A549 (cell line): ENCODE data around the gene ABCA7. TPM values are rescaled to one million over a fixed set of nuclear protein-coding genes. Genes with fewer than 3 reads are reported as not detected.

ENCODE experiments used
- ATAC-seq, 2 experiments: fragments of 200-7000 bp in 1 of 2; fragments of >200 bp in 1 of 2; cut with Nextera tagmentation in 1 of 2; cut with Tn5 transposase in 1 of 2; 3 replicates each; pipeline versions ENCODE4 v1.8.0 to v1.9.1; 2018 to 2020; ENCODE audit warnings: mild to moderate bottlenecking in 1 of 2, moderate library complexity in 1 of 2
- CTCF ChIA-PET: fragments of 300-600 bp; sonication (Branson Sonifier 250); formaldehyde crosslinking; extraction: SDS; loops from one replicate; lab custom pipeline; 2021; ENCODE audit warnings: antibody characterized with exemption, inconsistent platforms; lab: Yijun Ruan, JAX
- POLR2A ChIA-PET: fragments of 350-600 bp; formaldehyde crosslinking; extraction: SDS; loops from one replicate; lab custom pipeline; 2021; ENCODE audit warnings: antibody characterized with exemption, inconsistent platforms; lab: Yijun Ruan, JAX
- DNase-seq, 2 experiments: peaks; one replicate each; pipeline versions ENCODE4 v3.0.0 to v3.0.0-alpha.2; 2011 to 2016; ENCODE audit warnings: low read depth in 1 of 2, low spot score in 1 of 2
- FAIRE-seq: peaks from 2 replicates; lab custom pipeline; 2011; peaks lifted over from hg19 to GRCh38; lab: Jason Lieb, UNC
- H3K27ac ChIP-seq, 2 experiments: fragments of >200 bp; sonication (Bioruptor Twin); formaldehyde crosslinking; 3 replicates each; pipeline ENCODE4 v1.5.1; 2016 to 2017
- H3K4me1 ChIP-seq: fragments of >200 bp; sonication (Bioruptor Twin); formaldehyde crosslinking; 3 replicates; pipeline ENCODE4 v1.6.1; 2016
- H3K4me2 ChIP-seq: fragments of >200 bp; sonication (Bioruptor Twin); formaldehyde crosslinking; 3 replicates; pipeline ENCODE4 v1.6.1; 2016
- H3K4me3 ChIP-seq: fragments of >200 bp; sonication (Bioruptor Twin); formaldehyde crosslinking; 3 replicates; pipeline ENCODE4 v1.5.1; 2016
- H3K9me3 ChIP-seq: fragments of >200 bp; sonication (Bioruptor Twin); formaldehyde crosslinking; 3 replicates; pipeline ENCODE4 v1.6.1; 2016
- BHLHE40 ChIP-seq: IDR thresholded peaks from 2 replicates; pipeline ENCODE4 v1.6.1; 2012; ENCODE audit warnings: low read depth, low read length, inconsistent platforms
- CEBPB ChIP-seq, 2 experiments: fragments of >200 bp in 1 of 2; sonication (Bioruptor Twin) in 1 of 2; formaldehyde crosslinking in 1 of 2; IDR thresholded peaks; 2 replicates each; pipeline ENCODE4 v1.6.1; 2012 to 2016
- CHD2 ChIP-seq: fragments of 150-350 bp; IDR thresholded peaks from 2 replicates; pipeline ENCODE4 v1.6.1; 2014; ENCODE audit warnings: low read length; ENCODE audit not compliant: partially characterized antibody
- CTCF ChIP-seq: fragments of >200 bp; sonication (Bioruptor Twin); formaldehyde crosslinking; IDR thresholded peaks from 3 replicates; pipeline ENCODE4 v1.5.1; 2016
- EHMT2 ChIP-seq: fragments of 200-600 bp; sonication (generic); IDR thresholded peaks from 2 replicates; pipeline ENCODE4 v1.6.1; 2016; ENCODE audit warnings: antibody characterized with exemption, low read depth, mild to moderate bottlenecking, moderate library complexity
- FOSB ChIP-seq: fragments of 250-450 bp; sonication (Bioruptor Pico); IDR thresholded peaks from 2 replicates; pipeline ENCODE4 v1.5.0; 2020; ENCODE audit warnings: mild to moderate bottlenecking, moderate library complexity
- FOXS1 ChIP-seq: fragments of 250-450 bp; sonication (Bioruptor Pico); IDR thresholded peaks from 2 replicates; pipeline ENCODE4 v1.5.0; 2020; ENCODE audit warnings: mild to moderate bottlenecking, moderate library complexity
- HES2 ChIP-seq: fragments of >200 bp; sonication (Bioruptor Twin); formaldehyde crosslinking; IDR thresholded peaks from 2 replicates; pipeline ENCODE4 v1.6.1; 2016
- JUNB ChIP-seq: fragments of >200 bp; sonication (Bioruptor Twin); formaldehyde crosslinking; IDR thresholded peaks from 2 replicates; pipeline ENCODE4 v1.6.1; 2016
- KDM1A ChIP-seq: fragments of 200-600 bp; sonication (generic); IDR thresholded peaks from 2 replicates; pipeline ENCODE4 v1.6.1; 2016; ENCODE audit warnings: low read depth, mild to moderate bottlenecking
- NFE2L2 ChIP-seq: fragments of 150-350 bp; conservative IDR thresholded peaks from 2 replicates; pipeline ENCODE4 v1.6.1; 2014; ENCODE audit warnings: low read length
- PHF8 ChIP-seq: fragments of 200-600 bp; sonication (generic); IDR thresholded peaks from 2 replicates; pipeline ENCODE4 v1.6.1; 2016; ENCODE audit warnings: low read depth, mild to moderate bottlenecking, antibody characterized with exemption, moderate library complexity, borderline replicate concordance
- POLR2A ChIP-seq: IDR thresholded peaks from 2 replicates; pipeline ENCODE4 v1.6.1; 2012; ENCODE audit warnings: mild to moderate bottlenecking, low read length
- RAD21 ChIP-seq, 2 experiments: fragments of >200 bp in 1 of 2; sonication (Bioruptor Twin) in 1 of 2; formaldehyde crosslinking in 1 of 2; IDR thresholded peaks in 1 of 2; conservative IDR thresholded peaks in 1 of 2; 2 replicates in 1 of 2; 3 replicates in 1 of 2; pipeline ENCODE4 v1.6.1; 2012 to 2018; ENCODE audit warnings: inconsistent platforms in 1 of 2
- RFX5 ChIP-seq: fragments of 450-650 bp; IDR thresholded peaks from 2 replicates; pipeline ENCODE4 v1.7.1; 2014; ENCODE audit warnings: antibody characterized with exemption, mild to moderate bottlenecking, moderate library complexity
- SMC3 ChIP-seq: fragments of >200 bp; sonication (Bioruptor Twin); formaldehyde crosslinking; IDR thresholded peaks from 3 replicates; pipeline ENCODE4 v1.6.1; 2018; ENCODE audit warnings: inconsistent platforms
- TFCP2L1 ChIP-seq: fragments of 250-450 bp; sonication (Bioruptor Pico); IDR thresholded peaks from 2 replicates; pipeline ENCODE4 v1.5.0; 2021; ENCODE audit warnings: mild to moderate bottlenecking
- TP53 ChIP-seq: fragments of 250-450 bp; sonication (Bioruptor Pico); IDR thresholded peaks from 2 replicates; pipeline ENCODE4 v1.5.0; 2021; ENCODE audit warnings: mild to moderate bottlenecking, moderate library complexity
- WGBS: methylation state at CpG from one replicate; pipeline ENCODE4 v1.1.6; 2017; ENCODE audit errors: missing lambda C conversion rate; 5-methylcytosine and 5-hydroxymethylcytosine counted together
- polyA plus RNA-seq, 4 experiments: library from polyadenylated mRNA; depleted of rRNA in 3 of 4; stranded (reverse); fragments of >200 nt; fragmentation: RNase III in 1 of 4; extraction: RNeasy Plus Mini Kit Qiagen cat#74134 plus additional on column Dnase treatment in 1 of 4; gene quantifications; 2 replicates in 3 of 4; 3 replicates in 1 of 4; pipeline ENCODE4 v1.2.3, GENCODE V29; 2011 to 2017
- TF ChIP-seq, protein P1 (sequence below): IDR thresholded peaks from 2 replicates; pipeline ENCODE4 v1.6.1; 2012; ENCODE audit warnings: low read depth, borderline replicate concordance
- TF ChIP-seq, protein P2 (sequence below): IDR thresholded peaks from 2 replicates; pipeline ENCODE4 v1.6.1; 2012
- TF ChIP-seq, protein P3 (sequence below): fragments of 200-600 bp; sonication (generic); IDR thresholded peaks from 2 replicates; pipeline ENCODE4 v1.6.1; 2016; ENCODE audit warnings: antibody characterized with exemption, mild to moderate bottlenecking, moderate library complexity

The ABCA7 gene
- polyA plus RNA-seq, 2 of the 4 experiments (the other 2 are of a cell fraction) = 5.0 to 13.5 TPM

DNA sequence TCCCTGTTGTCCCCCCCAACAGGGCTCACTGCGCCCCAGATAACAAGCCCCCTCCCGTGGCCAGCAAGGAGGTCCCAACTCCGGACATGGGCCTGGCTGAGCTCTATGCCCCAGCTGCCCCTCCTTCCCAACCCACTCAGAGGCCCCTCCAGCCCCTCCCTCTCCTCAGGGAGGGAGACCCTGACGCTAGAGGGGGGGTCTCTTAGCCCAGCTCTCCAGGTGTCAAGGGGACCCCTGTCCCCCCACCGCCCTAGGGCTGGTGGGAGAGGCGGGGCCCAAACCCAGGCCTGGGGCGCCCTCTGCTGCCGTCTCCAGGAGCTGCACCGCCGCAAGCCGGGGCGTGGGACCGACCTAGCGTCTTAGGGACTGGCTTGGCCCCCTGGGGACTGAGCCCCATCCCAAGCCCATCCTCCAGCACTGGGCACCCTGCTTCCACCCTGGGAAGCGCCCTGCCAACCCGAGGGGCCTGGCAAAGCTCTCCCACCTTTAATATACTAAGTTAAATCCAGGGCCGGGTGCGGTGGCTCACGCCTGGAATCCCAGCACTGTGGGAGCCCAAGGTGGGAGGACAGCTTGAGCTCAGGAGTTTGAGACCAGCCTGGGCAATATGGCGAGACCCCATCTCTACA, 38.3 kb upstream of the ABCA7 start:
- 0% methylated on average over 6 of the region's 20 CpGs for WGBS
- Histone ChIP-seq H3K9me3 (no peaks in the 10 kb centered on the region), H3K4me1 (peaks cover 12% of the 10 kb centered on the region; the same call in 2 of the 3 replicates), H3K27ac (peak overlapping the region in 1 of 2 experiments; percentile 88; a peak in 2 of 6 replicates), H3K4me3 (no peak overlapping the region; the same call in 2 of the 3 replicates), H3K4me2 (peak overlapping the region; percentile 96)
- POLR2A ChIA-PET = interaction anchor here (0.5 to 1.0 kb wide), 2 partner anchors 20 to 91 kb away, joined by 3 read pairs; partner anchors contain the start of genes RNU6-2 and TMEM259
- peak in 1 of 2 experiments; percentile 46 for DNase-seq
- TF ChIP-seq CTCF (peak; percentile 74), PHF8 (no peak), RAD21 (conservative IDR thresholded peaks at IDR 0.05 in 1 of 2, IDR thresholded peaks at IDR 0.05 in 1 of 2) (peak; percentile 67 to 69), SMC3 (peak; percentile 63)
- no peak for FAIRE-seq
- CTCF ChIA-PET = interaction anchor here (0.6 to 1.4 kb wide), 4 partner anchors 22 to 202 kb away, joined by 3 to 5 read pairs (median 4); no protein-coding TSS in a partner anchor
- peak; percentile 49 to 69; a peak in 5 of 6 replicates for ATAC-seq

- Histone ChIP-seq H3K4me1 (peaks cover 11% of the 10 kb centered on the region; the same call in 1 of the 3 replicates), H3K9me3 (no peaks in the 10 kb centered on the region)
- POLR2A ChIA-PET = interaction anchor here (0.7 kb wide), 1 partner anchor 14 kb away, joined by 3 read pairs; no protein-coding TSS in a partner anchor
- DNase-seq = no peak
- TF ChIP-seq SMC3 = no peak
- no peak for TF ChIP-seq KDM1A
- no peak for TF ChIP-seq PHF8
- no peak for TF ChIP-seq FOXS1
- TF ChIP-seq, protein P1, sequence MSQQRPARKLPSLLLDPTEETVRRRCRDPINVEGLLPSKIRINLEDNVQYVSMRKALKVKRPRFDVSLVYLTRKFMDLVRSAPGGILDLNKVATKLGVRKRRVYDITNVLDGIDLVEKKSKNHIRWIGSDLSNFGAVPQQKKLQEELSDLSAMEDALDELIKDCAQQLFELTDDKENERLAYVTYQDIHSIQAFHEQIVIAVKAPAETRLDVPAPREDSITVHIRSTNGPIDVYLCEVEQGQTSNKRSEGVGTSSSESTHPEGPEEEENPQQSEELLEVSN = no peak
- TF ChIP-seq FOSB = no peak
- TF ChIP-seq EHMT2 = no peak
- TF ChIP-seq, all 56 proteins: peak for 0
- ATAC-seq (no peak), FAIRE-seq (no peak)
- 67% methylated on average over 4 of the region's 4 CpGs for WGBS
- no peak overlapping the region for H3K4me3 ChIP-seq
- CTCF ChIA-PET = interaction anchor here (0.6 kb wide), 2 partner anchors 655 to 1733 kb away, joined by 3 read pairs; no protein-coding TSS in a partner anchor
- H3K27ac ChIP-seq = no peak overlapping the region
- no peak overlapping the region for H3K4me2 ChIP-seq
Observed at GRCh38 chr19:1002600-1002999, 37.3 kb upstream of the ABCA7 start.

- H3K4me3 ChIP-seq = no peak overlapping the region
- ChIA-PET CTCF (interaction anchor here (0.6 kb wide), 2 partner anchors 655 to 1732 kb away, joined by 3 read pairs; no protein-coding TSS in a partner anchor), POLR2A (interaction anchor here (0.7 kb wide), 1 partner anchor 14 kb away, joined by 3 read pairs; no protein-coding TSS in a partner anchor)
- no peak for ATAC-seq
- no peak for FAIRE-seq
- H3K27ac ChIP-seq = no peak overlapping the region
- WGBS = no CpG with 5 or more reads among the region's 37 CpGs
- DNase-seq = no peak
- no peaks in the 10 kb centered on the region for H3K9me3 ChIP-seq
- H3K4me2 ChIP-seq = no peak overlapping the region
- H3K4me1 ChIP-seq = peaks cover 10% of the 10 kb centered on the region; the same call in 1 of the 3 replicates
- TF ChIP-seq CEBPB (IDR thresholded peaks at IDR 0.05) (no peak), KDM1A (no peak), RAD21 (conservative IDR thresholded peaks at IDR 0.05 in 1 of 2, IDR thresholded peaks at IDR 0.05 in 1 of 2) (no peak), CHD2 (no peak), NFE2L2 (no peak), POLR2A (no peak), BHLHE40 (no peak), JUNB (no peak), HES2 (no peak), RFX5 (no peak), CTCF (no peak), TP53 (CRISPR knock-in tag) (no peak), TFCP2L1 (CRISPR knock-in tag) (no peak)
- TF ChIP-seq, protein P2, sequence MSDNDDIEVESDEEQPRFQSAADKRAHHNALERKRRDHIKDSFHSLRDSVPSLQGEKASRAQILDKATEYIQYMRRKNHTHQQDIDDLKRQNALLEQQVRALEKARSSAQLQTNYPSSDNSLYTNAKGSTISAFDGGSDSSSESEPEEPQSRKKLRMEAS = no peak
- TF ChIP-seq, protein P3, sequence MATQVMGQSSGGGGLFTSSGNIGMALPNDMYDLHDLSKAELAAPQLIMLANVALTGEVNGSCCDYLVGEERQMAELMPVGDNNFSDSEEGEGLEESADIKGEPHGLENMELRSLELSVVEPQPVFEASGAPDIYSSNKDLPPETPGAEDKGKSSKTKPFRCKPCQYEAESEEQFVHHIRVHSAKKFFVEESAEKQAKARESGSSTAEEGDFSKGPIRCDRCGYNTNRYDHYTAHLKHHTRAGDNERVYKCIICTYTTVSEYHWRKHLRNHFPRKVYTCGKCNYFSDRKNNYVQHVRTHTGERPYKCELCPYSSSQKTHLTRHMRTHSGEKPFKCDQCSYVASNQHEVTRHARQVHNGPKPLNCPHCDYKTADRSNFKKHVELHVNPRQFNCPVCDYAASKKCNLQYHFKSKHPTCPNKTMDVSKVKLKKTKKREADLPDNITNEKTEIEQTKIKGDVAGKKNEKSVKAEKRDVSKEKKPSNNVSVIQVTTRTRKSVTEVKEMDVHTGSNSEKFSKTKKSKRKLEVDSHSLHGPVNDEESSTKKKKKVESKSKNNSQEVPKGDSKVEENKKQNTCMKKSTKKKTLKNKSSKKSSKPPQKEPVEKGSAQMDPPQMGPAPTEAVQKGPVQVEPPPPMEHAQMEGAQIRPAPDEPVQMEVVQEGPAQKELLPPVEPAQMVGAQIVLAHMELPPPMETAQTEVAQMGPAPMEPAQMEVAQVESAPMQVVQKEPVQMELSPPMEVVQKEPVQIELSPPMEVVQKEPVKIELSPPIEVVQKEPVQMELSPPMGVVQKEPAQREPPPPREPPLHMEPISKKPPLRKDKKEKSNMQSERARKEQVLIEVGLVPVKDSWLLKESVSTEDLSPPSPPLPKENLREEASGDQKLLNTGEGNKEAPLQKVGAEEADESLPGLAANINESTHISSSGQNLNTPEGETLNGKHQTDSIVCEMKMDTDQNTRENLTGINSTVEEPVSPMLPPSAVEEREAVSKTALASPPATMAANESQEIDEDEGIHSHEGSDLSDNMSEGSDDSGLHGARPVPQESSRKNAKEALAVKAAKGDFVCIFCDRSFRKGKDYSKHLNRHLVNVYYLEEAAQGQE = no peak
Observed at GRCh38 chr19:1003283-1003682, 36.6 kb upstream of the ABCA7 start.
